GM19035 (cell line): ENCODE results near the gene PPIL6.

Experiments used
- ATAC-seq: cut with Tn5 transposase; IDR thresholded peaks from one replicate; pipeline ENCODE4 v1.9.1; 2021; ENCODE audit not compliant: unreplicated experiment

Gene PPIL6

DNA sequence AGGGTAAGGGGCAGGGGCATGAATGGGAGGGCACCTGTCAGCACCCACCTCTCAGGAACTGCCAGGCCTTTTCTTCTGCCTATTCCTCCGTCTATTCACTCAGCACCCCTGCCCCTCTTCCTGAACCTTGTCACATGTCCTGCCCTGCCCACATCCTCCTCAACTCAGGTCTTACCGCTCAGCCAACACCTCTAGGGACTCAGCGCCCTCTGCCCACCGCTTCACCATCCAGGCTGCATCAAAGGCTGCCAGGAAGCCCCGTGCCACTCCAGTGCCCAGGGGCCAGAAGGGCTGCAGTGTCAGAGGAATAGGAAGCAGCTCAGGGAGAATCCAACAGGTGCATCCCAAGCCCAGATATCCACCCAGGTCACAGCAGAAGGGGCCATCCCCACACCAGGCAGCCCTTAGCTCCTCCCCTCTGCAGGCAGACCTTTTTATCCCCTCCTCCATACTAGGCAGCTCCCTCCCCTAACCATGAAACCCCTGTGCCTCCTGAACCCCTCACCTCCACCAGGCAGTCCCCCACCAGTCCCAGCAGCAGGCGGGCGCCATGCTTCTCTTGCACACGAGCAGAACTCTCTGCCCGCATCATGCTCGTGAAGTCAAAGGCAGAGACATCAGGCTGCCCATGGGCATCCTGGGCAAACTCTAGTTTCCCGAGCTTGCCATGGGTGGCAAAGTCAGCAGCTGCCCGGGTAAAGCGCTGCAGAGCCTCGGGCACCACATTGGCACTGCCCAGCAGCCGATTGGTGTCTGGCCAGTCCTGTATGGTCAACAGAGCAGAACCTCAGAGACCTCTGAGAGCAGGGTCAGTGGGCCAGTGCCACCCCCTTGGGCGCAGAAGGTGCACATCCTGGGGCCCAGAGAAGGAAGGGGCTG lies 9.6 kb upstream of the PPIL6 start:
- ATAC-seq, result no peak

DNA sequence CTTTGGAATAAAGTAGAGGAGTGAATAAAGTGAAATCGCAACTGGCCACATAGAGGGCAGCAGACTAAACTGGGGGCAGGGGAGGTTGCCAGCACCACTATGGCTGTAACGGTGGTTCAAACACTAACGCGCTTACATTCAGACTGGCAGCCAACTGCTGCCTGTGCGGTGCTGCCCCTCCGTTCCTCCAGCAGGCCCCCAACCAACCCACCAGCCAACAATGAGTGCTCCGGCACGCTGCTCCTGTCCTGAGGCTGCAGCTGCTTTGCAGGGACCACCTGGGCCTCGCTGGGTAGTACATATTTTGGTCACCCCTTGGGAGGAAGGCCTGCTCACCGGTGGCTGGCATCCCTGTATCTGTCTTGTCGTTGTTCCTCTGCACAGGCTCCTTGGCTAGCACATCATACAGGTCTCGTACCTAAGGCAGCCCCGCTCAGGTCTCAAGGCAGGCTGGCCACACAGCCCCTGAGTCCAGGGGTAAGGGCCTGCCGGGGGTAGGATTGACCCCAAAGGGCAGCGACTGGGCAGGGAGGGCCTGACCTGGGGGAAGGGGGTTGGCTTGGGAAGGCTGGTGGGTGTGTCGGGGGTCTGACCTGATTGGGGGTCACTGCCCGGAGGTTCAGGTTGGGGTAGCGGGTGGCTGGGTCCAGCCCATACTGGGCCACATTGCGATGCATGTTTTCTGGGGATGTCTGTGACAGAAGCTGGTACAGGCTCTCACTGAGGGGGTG lies 8.8 kb upstream of the PPIL6 start:
- no peak for ATAC-seq

GRCh38 chr6:109448615-109449014 lies 8.2 kb upstream of the PPIL6 start:
- no peak for ATAC-seq

- ATAC-seq, result no peak
Measured at GRCh38 chr6:109447878-109448555, 7.6 kb upstream of the PPIL6 start.

DNA sequence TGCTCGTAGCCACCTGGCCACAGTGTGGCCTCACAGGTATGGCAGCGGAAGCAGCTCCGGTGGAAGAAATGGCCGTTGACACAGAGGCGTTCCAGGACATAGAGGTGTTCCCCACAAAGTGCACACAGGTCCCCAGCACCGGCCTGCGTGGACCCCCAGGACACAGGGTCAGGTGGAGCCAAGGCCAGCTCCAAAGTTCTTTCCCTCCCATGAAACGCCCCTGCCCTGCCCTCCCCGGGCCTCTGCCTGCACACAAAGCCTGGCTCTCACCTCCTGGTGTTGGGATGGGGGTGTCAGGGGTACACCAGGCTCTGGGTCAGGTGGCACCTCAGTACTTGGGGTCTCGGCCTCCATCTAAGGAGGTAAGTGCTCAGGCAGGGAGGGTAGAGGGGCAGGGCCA lies 6.7 kb upstream of the PPIL6 start:
- no peak for ATAC-seq

GRCh38 chr6:109446541-109446940 lies 6.1 kb upstream of the PPIL6 start:
- no peak for ATAC-seq

- ATAC-seq, result no peak
Measured at GRCh38 chr6:109446072-109446471, 5.6 kb upstream of the PPIL6 start.

DNA sequence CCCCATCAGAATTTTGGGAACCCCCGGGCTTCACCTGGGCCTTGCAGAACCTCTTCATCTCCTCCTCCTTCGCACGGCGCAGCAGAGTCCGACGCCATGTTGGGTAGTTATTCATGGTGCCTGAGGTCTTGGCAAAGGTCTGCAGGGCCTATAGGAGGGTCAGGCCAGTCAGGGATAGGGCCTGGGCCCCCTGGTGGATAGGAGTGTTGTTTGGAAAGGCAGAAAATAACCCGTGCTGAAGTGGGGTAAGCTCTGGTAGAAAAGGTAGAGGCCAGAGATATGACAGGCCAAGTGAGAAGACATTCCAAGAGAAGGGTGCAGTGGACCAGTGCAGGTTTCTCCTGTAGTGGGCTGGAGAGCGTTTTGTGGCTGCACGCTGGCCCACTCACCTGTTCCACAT lies 5.0 kb upstream of the PPIL6 start:
- no peak for ATAC-seq

DNA sequence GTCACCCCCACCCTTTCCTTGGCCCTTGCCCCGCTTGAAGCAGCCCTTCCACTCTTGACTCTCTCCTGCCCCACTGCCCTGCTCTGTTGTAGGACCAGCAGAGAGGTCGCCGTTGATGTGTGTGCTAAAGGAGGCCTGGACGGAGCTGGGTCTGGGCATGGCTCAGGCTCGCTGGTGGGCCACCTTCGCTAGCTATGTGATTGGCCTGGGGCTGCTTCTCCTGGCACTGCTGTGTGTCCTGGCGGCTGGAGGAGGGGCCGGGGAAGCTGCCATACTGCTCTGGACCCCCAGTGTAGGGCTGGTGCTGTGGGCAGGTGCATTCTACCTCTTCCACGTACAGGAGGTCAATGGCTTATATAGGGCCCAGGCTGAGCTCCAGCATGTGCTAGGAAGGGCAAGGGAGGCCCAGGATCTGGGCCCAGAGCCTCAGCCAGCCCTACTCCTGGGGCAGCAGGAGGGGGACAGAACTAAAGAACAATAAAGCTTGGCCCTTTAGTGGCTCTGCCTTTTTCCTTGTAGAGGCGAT lies 3.1 kb upstream of the PPIL6 start:
- ATAC-seq, result no peak

DNA sequence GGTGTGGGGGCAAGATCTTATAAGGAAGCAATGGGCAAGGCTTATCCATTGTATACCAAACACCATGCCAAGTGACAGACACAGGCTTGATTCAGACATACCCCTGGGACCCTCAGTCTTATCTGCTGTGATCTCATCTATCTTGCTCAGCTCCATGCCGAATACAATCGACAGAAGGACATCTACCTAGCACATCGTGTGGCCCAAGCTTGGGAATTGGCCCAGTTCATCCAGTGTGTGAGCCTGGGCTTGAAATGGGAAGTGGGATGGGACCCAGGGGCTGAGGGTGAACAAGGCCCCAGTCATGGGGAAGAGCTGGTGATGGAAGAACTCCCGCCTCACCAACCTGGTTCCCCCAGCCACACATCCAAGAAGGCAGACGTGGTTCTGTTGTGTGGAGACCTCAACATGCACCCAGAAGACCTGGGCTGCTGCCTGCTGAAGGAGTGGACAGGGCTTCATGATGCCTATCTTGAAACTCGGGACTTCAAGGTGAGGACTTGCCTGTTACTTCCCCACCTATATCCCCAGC lies 2.0 kb upstream of the PPIL6 start:
- ATAC-seq, result no peak

DNA sequence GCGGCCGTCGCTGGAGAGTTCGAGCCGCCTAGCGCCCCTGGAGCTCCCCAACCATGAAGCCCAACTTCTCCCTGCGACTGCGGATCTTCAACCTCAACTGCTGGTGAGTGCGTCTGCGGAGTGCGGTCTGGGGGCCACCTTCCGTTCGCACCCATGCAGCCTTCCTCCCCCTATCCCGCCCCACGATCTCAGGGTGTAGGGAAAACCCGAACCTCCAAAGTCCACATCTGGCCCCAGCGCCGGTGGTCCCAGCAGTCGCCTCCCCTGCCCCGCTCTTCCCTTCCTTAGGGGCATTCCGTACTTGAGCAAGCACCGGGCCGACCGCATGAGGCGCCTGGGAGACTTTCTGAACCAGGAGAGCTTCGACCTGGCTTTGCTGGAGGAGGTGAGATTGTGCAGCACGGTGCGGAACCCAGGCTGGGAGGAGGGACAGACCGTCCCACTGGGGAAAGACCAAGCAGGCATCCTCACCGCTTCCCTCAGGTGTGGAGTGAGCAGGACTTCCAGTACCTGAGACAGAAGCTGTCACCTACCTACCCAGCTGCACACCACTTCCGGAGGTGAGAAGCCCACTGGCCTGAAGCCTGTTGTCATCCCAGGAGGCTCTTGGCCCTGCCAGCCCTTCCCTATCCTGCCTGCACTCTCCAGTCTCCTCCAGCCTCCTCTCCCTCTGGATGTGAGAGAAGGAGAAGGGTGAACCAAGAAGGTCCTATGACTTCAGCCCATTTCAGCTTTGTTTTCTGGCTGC lies 815 bp upstream of the PPIL6 start:
- ATAC-seq, result peak; percentile 8

- no peak for ATAC-seq
Measured at GRCh38 chr6:109436041-109436440, 4.4 kb downstream of the PPIL6 start.

DNA sequence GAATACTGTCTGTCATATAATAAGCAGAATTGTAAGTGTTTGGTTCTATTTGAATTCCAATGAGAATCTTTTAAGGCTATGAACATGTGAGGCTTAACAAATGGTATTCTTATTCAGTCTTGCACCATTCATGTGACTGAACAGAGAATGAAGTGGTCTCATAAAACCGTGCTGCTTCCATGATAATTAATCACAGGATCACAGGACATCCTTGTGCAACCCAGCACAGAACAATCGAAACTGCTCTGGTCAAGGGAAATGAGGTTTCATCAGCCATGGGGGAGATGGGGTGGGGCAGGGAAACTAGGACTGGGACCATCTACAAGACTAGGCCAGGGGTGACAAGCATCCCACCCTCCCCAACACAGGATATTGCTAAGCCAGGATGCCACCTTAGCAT lies 6.0 kb downstream of the PPIL6 start:
- no peak for ATAC-seq

GRCh38 chr6:109429496-109429895 lies 10.9 kb downstream of the PPIL6 start:
- no peak for ATAC-seq

- ATAC-seq, result no peak
Measured at GRCh38 chr6:109428889-109429477, 11.4 kb downstream of the PPIL6 start.

GRCh38 chr6:109424946-109425345 lies 15.5 kb downstream of the PPIL6 start:
- ATAC-seq, result no peak

DNA sequence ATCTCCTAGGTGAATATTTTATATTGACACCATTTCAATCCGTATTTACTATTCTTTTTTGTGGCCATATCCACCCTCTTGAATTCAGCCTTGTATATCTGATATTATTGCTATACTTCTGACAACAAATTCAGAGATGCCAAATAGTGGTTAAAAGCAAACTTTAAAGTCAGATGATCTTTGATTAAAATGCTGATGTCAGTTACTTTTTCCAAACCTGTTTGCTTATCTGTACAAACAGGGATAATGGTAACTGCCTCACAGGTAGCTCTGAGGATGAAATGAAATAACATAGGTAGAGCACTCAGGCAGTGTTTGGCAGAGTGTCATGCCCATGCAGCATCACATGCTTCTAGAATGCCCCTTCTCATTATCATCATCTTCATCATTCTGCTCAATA lies 19.2 kb downstream of the PPIL6 start:
- ATAC-seq, result no peak

GRCh38 chr6:109420751-109421150 lies 19.7 kb downstream of the PPIL6 start:
- no peak for ATAC-seq

GRCh38 chr6:109417646-109418045 lies 22.8 kb downstream of the PPIL6 start:
- no peak for ATAC-seq

DNA sequence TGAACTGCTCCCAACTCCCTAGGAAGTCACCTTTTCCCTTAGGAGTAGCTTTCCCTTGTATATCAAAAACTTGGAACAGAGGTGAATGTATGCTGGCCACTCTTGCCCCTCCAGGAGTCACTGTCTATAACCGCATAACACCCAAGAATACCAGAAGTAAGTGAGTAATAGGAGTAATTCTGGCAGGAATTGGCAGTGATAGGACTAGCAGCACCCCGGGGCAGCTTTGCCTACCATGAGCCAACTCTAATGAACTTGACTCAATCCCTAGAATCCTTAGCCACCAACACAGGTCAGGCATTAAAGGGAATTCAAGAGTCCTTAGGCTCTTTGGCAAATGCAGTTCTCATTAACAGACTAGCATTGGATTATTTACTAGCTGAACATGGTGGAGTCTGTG lies 29.4 kb downstream of the PPIL6 start:
- ATAC-seq, result no peak
